HG03378 (cell line): ENCODE data around the gene IFNA6.
A peak's percentile ranks its signal among the peaks of the same experiment; 100 is the strongest.

ENCODE experiments used
- ATAC-seq: cut with Tn5 transposase; IDR thresholded peaks from one replicate; pipeline ENCODE4 v1.9.1; 2021; ENCODE audit warnings: mild to moderate bottlenecking, moderate library complexity; ENCODE audit not compliant: unreplicated experiment

The IFNA6 gene

DNA sequence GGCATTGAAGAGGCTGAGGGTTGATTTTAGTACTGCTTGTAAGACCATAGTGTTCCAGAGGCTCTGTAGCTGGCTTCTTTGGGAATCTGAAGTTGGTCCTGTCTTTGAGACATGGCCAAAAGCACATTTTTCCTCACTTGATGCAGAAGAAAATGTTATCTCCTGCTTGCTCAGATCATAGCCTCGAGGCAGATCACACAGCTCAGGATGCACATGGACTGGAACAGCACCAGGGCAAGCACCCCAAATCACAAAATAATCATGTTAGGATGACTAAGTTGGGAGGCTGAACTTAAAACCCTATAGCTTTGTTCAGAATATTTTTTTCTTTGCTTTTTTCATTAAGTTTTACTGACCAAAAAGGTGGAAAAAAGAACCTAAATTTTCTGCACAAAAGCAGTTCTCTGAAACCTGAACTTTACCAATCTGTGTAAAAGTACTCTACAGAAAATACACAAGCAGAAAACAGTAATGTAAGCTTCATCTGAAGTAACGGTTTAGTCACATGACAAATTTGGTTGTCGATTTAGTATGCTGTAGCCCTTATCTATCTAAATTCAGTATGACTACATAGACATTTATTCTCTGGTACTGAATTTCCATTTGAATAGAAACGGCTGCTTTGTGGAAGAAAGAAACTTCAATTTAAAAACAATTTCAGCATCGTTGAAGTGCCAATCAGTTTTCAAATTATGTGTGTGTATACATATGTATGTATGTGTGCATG lies 18.8 kb downstream of the IFNA6 start:
- no peak for ATAC-seq

DNA sequence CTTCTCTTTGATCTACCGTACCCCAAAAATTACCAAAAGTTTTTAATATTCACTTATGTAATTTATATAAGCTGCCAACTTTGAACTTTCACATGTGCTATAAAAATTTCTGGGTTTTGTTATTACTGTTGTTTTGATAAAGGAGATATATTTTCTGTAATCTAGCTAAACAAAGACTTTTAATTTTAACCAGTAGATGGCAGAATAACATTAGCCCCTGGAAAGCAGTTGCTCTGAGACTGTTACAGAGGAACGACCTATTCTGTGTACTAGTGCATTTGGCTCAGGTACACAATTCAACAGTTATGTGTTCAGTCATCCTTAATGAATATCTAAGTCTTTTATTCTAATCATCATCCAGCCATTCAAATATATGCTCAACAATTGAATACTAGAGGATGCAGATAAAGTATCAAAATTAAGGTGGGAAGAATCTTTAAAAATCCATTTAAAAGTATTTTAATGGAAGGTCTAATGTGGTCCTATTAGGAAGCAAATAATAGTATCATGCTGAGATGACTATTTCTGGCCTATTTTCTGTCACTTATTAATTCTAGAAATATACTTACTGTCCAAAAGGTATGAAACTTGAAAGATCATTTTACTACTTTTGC lies 24.1 kb downstream of the IFNA6 start:
- ATAC-seq, result peak; percentile 93

- no peak for ATAC-seq
Observed at GRCh38 chr9:21324047-21324446, 26.6 kb downstream of the IFNA6 start.

GRCh38 chr9:21322911-21323461 lies 27.7 kb downstream of the IFNA6 start:
- ATAC-seq, result no peak

- no peak for ATAC-seq
Observed at GRCh38 chr9:21320465-21320864, 30.2 kb downstream of the IFNA6 start.

- ATAC-seq, result peak; percentile 71
Observed at GRCh38 chr9:21317956-21318923, 32.4 kb downstream of the IFNA6 start.

DNA sequence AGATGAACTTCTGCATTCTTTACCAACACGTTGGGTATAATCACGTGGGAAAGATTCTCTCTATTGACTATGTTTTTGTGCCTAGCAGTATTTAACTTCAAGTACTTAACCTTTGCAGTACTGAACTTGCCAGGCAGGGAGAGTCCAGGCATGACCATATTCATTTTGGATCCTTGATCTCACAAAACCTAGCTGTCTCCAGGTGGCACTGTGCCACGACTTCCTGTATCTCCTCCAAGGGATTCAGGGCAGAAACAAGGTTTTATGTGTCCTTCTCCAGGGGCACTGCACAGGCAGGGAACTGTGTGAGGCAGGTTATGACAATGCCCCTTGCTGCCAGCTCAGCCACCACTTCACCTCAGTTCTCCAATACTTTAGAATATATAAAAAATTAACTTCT lies 33.8 kb downstream of the IFNA6 start:
- no peak for ATAC-seq

- no peak for ATAC-seq
Observed at GRCh38 chr9:21316032-21316842, 34.5 kb downstream of the IFNA6 start.

DNA sequence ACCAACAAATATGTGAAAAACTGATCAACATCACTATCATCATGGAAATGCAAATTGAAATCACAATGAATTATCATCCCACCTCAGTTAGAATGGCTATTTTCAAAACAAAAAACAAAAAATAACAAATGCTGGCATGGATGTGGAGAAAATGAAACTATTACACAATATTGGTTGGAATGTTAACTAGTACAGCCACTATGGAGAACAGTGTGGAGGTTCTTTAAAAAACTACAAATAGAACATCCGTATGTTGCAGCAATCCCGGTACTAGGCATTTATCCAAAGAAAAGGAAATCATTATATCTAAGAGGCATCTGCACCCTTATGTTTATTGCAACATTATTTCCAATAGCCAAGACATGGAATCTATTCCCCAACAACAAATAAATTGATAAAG lies 36.5 kb downstream of the IFNA6 start:
- ATAC-seq, result no peak

DNA sequence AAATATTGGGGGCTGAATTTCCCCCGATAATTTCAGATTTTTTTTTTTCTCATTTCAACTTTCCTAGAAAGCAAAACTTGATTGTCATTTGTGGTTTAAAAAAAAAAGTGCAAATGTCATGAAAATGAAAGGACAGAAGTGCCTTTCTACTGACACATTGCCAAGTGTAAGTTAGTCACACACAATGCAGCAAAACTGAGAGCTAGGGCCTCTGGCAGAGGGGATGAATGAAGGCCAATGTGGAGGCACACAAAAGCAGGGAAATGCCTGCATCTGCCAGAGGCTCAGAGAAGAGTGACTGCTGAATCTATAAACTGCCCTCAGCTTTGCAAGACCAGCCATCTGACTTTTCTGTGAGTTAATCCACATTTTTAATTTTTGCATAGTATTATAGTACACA lies 38.8 kb downstream of the IFNA6 start:
- ATAC-seq, result no peak

DNA sequence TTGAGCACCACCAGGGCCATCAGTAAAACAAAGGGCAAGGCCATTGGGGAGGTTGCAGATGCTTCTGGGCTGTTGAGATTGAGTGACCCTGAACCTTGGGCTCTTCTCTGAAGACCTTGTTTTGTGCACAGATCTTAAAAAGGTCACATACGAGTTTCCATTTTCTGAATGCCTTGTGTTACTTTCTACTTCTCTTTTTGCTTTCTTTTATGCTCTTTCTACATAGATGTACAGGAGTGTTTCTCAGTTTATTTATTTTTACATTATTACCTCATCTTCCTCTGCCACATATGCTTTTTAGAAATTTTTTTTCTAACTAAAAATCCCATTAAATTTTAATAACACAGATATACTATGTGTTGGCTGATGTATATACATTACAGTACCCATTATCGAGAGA lies 45.5 kb downstream of the IFNA6 start, which contains the start of gene IFNA5:
TSS of gene IFNA5 (minus strand) at position 101 of the 400 bp plus-strand sequence. CDS start at position 44, 57 bp downstream.
- no peak for ATAC-seq
